H1 (cell line): ENCODE data around the gene CTNNA3. TPM values are rescaled to one million over a fixed set of nuclear protein-coding genes. Genes with fewer than 3 reads are reported as not detected.

ENCODE experiments used
- CTCF ChIA-PET: fragments of 300-600 bp; sonication (Branson Sonifier 250); formaldehyde crosslinking; loops from one replicate; lab custom pipeline; 2021; ENCODE audit not compliant: partially characterized antibody; lab: Charles Lee
- POLR2A ChIA-PET: fragments of 300-600 bp; sonication (Branson Sonifier 250); formaldehyde crosslinking; loops from one replicate; lab custom pipeline; 2021; ENCODE audit warnings: inconsistent platforms; ENCODE audit not compliant: partially characterized antibody; lab: Charles Lee
- DNase-seq, 2 experiments: peaks; one replicate each; pipeline versions ENCODE4 v3.0.0 to v3.0.0-alpha.2; 2010 to 2022; ENCODE audit warnings: low spot score in 2 of 2, low read depth in 1 of 2, mixed read lengths in 1 of 2
- FAIRE-seq: peaks from 2 replicates; lab custom pipeline; 2011; peaks lifted over from hg19 to GRCh38; lab: Jason Lieb, UNC
- H2AFZ ChIP-seq: 2 replicates; pipeline ENCODE4 v1.8.1; 2012; ENCODE audit warnings: low read length, inconsistent platforms
- H2AK5ac ChIP-seq: 2 replicates; pipeline ENCODE4 v1.6.1; 2013; ENCODE audit warnings: low read depth, low read length
- H2BK120ac ChIP-seq: replicated peaks from 2 replicates; pipeline ENCODE3; 2013; ENCODE audit warnings: low read depth, low read length, inconsistent platforms
- H2BK12ac ChIP-seq: 2 replicates; pipeline ENCODE4 v1.6.1; 2013; ENCODE audit warnings: low read depth, low read length
- H2BK15ac ChIP-seq: 2 replicates; pipeline ENCODE4 v1.6.1; 2013; ENCODE audit warnings: low read length
- H2BK20ac ChIP-seq: 2 replicates; pipeline ENCODE4 v1.6.1; 2013; ENCODE audit warnings: low read length
- H2BK5ac ChIP-seq: 2 replicates; pipeline ENCODE4 v1.6.1; 2013; ENCODE audit warnings: low read depth, low read length
- H3K14ac ChIP-seq: 2 replicates; pipeline ENCODE4 v1.6.1; 2013; ENCODE audit warnings: inconsistent platforms; ENCODE audit not compliant: insufficient read length
- H3K18ac ChIP-seq: 2 replicates; pipeline ENCODE4 v1.6.1; 2013; ENCODE audit warnings: low read length; ENCODE audit errors: extremely low read depth
- H3K23ac ChIP-seq: 2 replicates; pipeline ENCODE4 v1.6.1; 2013; ENCODE audit warnings: inconsistent platforms; ENCODE audit not compliant: insufficient read length
- H3K23me2 ChIP-seq: 2 replicates; pipeline ENCODE4 v1.6.1; 2013; ENCODE audit warnings: low read depth, low read length
- H3K27ac ChIP-seq: 2 replicates; pipeline ENCODE4 v1.6.1; 2011; ENCODE audit warnings: low read depth, low read length, inconsistent platforms
- H3K27me3 ChIP-seq, 4 experiments: replicated peaks in 1 of 4; 1 replicate in 1 of 4; 2 replicates in 3 of 4; pipeline versions ENCODE4 v1.6.1 to v1.8.1; 2011 to 2013; ENCODE audit warnings: low read length in 3 of 4, mild to moderate bottlenecking in 3 of 4, inconsistent platforms in 2 of 4, mixed read lengths in 2 of 4, moderate library complexity in 1 of 4; ENCODE audit not compliant: control insufficient read depth in 3 of 4, insufficient read depth in 3 of 4; ENCODE audit errors: extremely low read depth in 1 of 4
- H3K36me3 ChIP-seq, 4 experiments: 2 replicates each; pipeline versions ENCODE4 v1.6.1 to v1.8.1; 2011 to 2013; ENCODE audit warnings: mild to moderate bottlenecking in 4 of 4, low read length in 3 of 4, moderate library complexity in 2 of 4, control low read depth in 1 of 4, inconsistent platforms in 1 of 4; ENCODE audit not compliant: insufficient read depth in 4 of 4, control insufficient read depth in 2 of 4
- H3K4ac ChIP-seq: replicated peaks from 2 replicates; pipeline ENCODE3; 2013; ENCODE audit warnings: low read length, low read depth, mixed read lengths, inconsistent platforms; ENCODE audit not compliant: insufficient read length
- H3K4me1 ChIP-seq, 4 experiments: replicated peaks in 1 of 4; 1 replicate in 1 of 4; 2 replicates in 3 of 4; pipeline versions ENCODE4 v1.6.1 to v1.8.1; 2011 to 2013; ENCODE audit warnings: low read length in 3 of 4, inconsistent platforms in 2 of 4, mixed read lengths in 1 of 4; ENCODE audit not compliant: insufficient read depth in 4 of 4, control insufficient read depth in 3 of 4
- H3K4me2 ChIP-seq, 2 experiments: 2 replicates each; pipeline versions ENCODE4 v1.6.1 to v1.8.1; 2011 to 2013; ENCODE audit warnings: low read depth in 2 of 2, low read length in 2 of 2, control low read depth in 1 of 2, inconsistent platforms in 1 of 2, mild to moderate bottlenecking in 1 of 2; ENCODE audit not compliant: insufficient read depth in 1 of 2
- H3K4me3 ChIP-seq, 4 experiments: fragments of 200-600, 300-600 bp in 1 of 4; sonication (generic), shearing (Covaris generic), sonication (Bioruptor Twin) in 1 of 4; 2 replicates each; pipeline versions ENCODE4 v1.5.1 to v1.8.1; 2011 to 2016; ENCODE audit warnings: low read length in 4 of 4, low read depth in 3 of 4, control low read depth in 2 of 4, inconsistent platforms in 2 of 4, mild to moderate bottlenecking in 2 of 4, mixed read lengths in 1 of 4, moderate library complexity in 1 of 4; ENCODE audit not compliant: insufficient read depth in 2 of 4; ENCODE audit errors: extremely low read depth in 1 of 4
- H3K56ac ChIP-seq: replicated peaks from 2 replicates; pipeline ENCODE3; 2013; ENCODE audit warnings: low read depth, mild to moderate bottlenecking, mixed read lengths, low read length, inconsistent platforms; ENCODE audit not compliant: insufficient read length
- H3K79me1 ChIP-seq: 2 replicates; pipeline ENCODE4 v1.6.1; 2013; ENCODE audit warnings: low read depth, low read length, control low read depth
- H3K79me2 ChIP-seq, 2 experiments: 2 replicates each; pipeline versions ENCODE4 v1.6.1 to v1.8.1; 2012 to 2013; ENCODE audit warnings: low read length in 2 of 2, mild to moderate bottlenecking in 2 of 2, inconsistent platforms in 1 of 2; ENCODE audit not compliant: insufficient read depth in 2 of 2, control insufficient read depth in 1 of 2
- H3K9ac ChIP-seq, 4 experiments: replicated peaks in 1 of 4; 1 replicate in 1 of 4; 2 replicates in 3 of 4; pipeline versions ENCODE4 v1.6.1 to v1.8.1; 2011 to 2013; ENCODE audit warnings: low read depth in 3 of 4, low read length in 3 of 4, control low read depth in 2 of 4, mild to moderate bottlenecking in 2 of 4, moderate library complexity in 2 of 4, inconsistent platforms in 1 of 4; ENCODE audit errors: extremely low read depth in 1 of 4
- H3K9me3 ChIP-seq, 2 experiments: 2 replicates each; pipeline versions ENCODE4 v1.6.1 to v1.8.1; 2012 to 2013; ENCODE audit warnings: mild to moderate bottlenecking in 2 of 2, moderate library complexity in 2 of 2, control low read depth in 1 of 2, inconsistent platforms in 1 of 2, low read depth in 1 of 2, low read length in 1 of 2, mixed read lengths in 1 of 2; ENCODE audit not compliant: insufficient read depth in 2 of 2
- H4K20me1 ChIP-seq, 2 experiments: replicated peaks in 1 of 2; 2 replicates each; pipeline versions ENCODE3 to v1.8.1; 2011 to 2013; ENCODE audit warnings: inconsistent platforms in 2 of 2, low read length in 2 of 2, mild to moderate bottlenecking in 1 of 2; ENCODE audit not compliant: insufficient read depth in 2 of 2, control insufficient read depth in 1 of 2
- H4K5ac ChIP-seq: 2 replicates; pipeline ENCODE4 v1.6.1; 2013; ENCODE audit warnings: low read length, low read depth, mixed read lengths, inconsistent platforms; ENCODE audit not compliant: insufficient read length
- H4K8ac ChIP-seq: 2 replicates; pipeline ENCODE4 v1.8.0; 2013; ENCODE audit warnings: mild to moderate bottlenecking, moderate library complexity, low read length, inconsistent platforms; ENCODE audit not compliant: insufficient read depth; ENCODE audit errors: extremely low read depth
- H4K91ac ChIP-seq: replicated peaks from 2 replicates; pipeline ENCODE3; 2013; ENCODE audit warnings: low read length, mixed read lengths, inconsistent platforms; ENCODE audit not compliant: insufficient read length
- JUN ChIP-seq: IDR thresholded peaks from 2 replicates; pipeline ENCODE4 v1.6.1; 2011; ENCODE audit warnings: low read depth, mild to moderate bottlenecking, improper control_type of control experiment, low read length
- WGBS, 2 experiments: shearing (Covaris generic) in 1 of 2; methylation state at CpG; one replicate each; pipeline versions ENCODE4 v1.1.6 to v1.1.7; 2013 to 2015; ENCODE audit warnings: low lambda C conversion rate in 2 of 2, mixed read lengths in 2 of 2, inconsistent platforms in 1 of 2, low coverage in 1 of 2, missing lambda C conversion rate in 1 of 2; ENCODE audit not compliant: insufficient replicate concordance in 2 of 2, insufficient coverage in 1 of 2, insufficient read length in 1 of 2; ENCODE audit errors: extremely low coverage in 1 of 2, missing lambda C conversion rate in 1 of 2; 5-methylcytosine and 5-hydroxymethylcytosine counted together
- polyA plus RNA-seq, 7 experiments: library from polyadenylated mRNA; depleted of rRNA in 3 of 7; stranded (reverse) in 5 of 7; unstranded in 2 of 7; fragments of >200 nt in 5 of 7; fragments of 200-250 nt in 2 of 7; gene quantifications; 1 replicate in 5 of 7; 2 replicates in 1 of 7; 4 replicates in 1 of 7; pipeline versions ENCODE4 v1.2.1 to v1.2.3, GENCODE V29; 2011 to 2013; ENCODE audit warnings: missing spikeins in 2 of 7, mixed read lengths in 2 of 7
- total RNA-seq: library from RNA; stranded (reverse); fragmentation: NEBNext Ultra II Directional; extraction: Animal tissue kit (Norgen Biotek cat#: 25700); gene quantifications from 2 replicates; pipeline ENCODE4 v1.2.1, GENCODE V29; 2021

Gene CTNNA3
- total and polyA plus RNA-seq, 2 of the 8 experiments (the other 6 are each of a cell fraction or from before 2014, with no cell fraction given) = 1.3 to 1.5 TPM

DNA sequence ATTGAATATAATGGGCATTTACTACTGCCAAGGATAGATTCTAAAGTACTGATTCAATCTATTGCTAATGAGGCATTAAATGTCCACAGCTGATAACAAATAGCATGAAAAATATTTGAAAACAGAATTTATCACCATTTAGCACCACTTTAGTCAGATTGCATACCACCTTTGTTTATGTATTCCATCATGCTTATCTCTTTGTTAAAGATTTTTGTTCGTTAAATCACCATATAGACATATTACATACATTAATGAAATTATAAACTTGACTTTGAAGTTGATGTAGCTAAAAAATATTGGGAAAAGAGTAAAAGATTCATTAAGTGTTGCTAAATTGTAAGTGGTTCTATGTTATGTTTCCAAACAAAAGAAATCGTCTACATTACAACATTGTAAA, 1022.9 kb downstream of the CTNNA3 start:
- 87% methylated on average over 2 of the region's 2 CpGs; no CpG with 5 or more reads in 1 of the 2 experiments for WGBS, 2 experiments
- H2BK12ac ChIP-seq = no peak overlapping the region

More for the DNA sequence above, 1022.9 kb downstream of the CTNNA3 start:
- Histone ChIP-seq H4K20me1 (no peaks in the 10 kb centered on the region), H2AK5ac (no peak overlapping the region), H4K5ac (no peak overlapping the region), H4K8ac (no peak overlapping the region), H3K9ac (no peak overlapping the region), H2BK20ac (no peak overlapping the region), H3K4me3 (no peak overlapping the region), H2BK5ac (no peak overlapping the region), H3K27ac (no peak overlapping the region), H3K4ac (no peak overlapping the region), H2AFZ (no peak overlapping the region), H2BK120ac (no peak overlapping the region), H3K79me2 (no peaks in the 10 kb centered on the region), H3K9me3 (no peaks in the 10 kb centered on the region), H3K36me3 (no peaks in the 10 kb centered on the region), H3K56ac (no peak overlapping the region), H3K27me3 (no peaks in the 10 kb centered on the region), H3K79me1 (no peaks in the 10 kb centered on the region), H3K4me1 (no peaks in the 10 kb centered on the region), H2BK15ac (no peak overlapping the region), H3K4me2 (no peak overlapping the region), H3K23me2 (no peaks in the 10 kb centered on the region), H4K91ac (no peak overlapping the region), H3K18ac (no peak overlapping the region), H3K14ac (no peak overlapping the region), H3K23ac (no peak overlapping the region)
- DNase-seq = no peak
- ChIA-PET CTCF (interaction anchor here (1.1 kb wide), 1 partner anchor 15 kb away, joined by 3 read pairs; no protein-coding TSS in a partner anchor), POLR2A (no interaction called here)
- TF ChIP-seq JUN = no peak
- no peak for FAIRE-seq
